ENCODE data around the gene PPM1A.

PPM1A gene

DNA sequence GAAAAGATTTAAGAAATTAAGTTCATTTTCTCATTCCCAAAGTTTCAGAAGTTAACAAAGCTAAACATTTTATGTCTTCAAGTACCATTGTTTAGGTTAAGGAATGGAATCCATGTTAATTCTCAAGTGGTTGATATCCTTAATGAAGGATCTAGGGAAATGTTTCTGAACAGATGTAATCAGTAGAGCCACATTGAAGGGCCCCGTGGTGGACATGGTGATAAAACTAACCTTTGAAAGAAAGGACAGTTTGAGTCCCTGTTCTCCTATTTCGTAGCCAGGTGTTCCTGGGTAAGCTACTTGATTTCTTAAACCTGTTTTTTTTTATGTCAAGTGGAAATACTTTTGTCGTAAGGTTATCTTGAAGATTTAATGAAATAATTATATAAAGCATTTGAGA, 4.6 kb downstream of the PPM1A start:
- ChIA-PET POLR2A (no interaction called here), CTCF (interaction anchor here (0.8 to 3.6 kb wide), 4 partner anchors 13 to 96 kb away, joined by 3 to 18 read pairs (median 4); no protein-coding TSS in a partner anchor)
- TF ChIP-seq, protein P1, sequence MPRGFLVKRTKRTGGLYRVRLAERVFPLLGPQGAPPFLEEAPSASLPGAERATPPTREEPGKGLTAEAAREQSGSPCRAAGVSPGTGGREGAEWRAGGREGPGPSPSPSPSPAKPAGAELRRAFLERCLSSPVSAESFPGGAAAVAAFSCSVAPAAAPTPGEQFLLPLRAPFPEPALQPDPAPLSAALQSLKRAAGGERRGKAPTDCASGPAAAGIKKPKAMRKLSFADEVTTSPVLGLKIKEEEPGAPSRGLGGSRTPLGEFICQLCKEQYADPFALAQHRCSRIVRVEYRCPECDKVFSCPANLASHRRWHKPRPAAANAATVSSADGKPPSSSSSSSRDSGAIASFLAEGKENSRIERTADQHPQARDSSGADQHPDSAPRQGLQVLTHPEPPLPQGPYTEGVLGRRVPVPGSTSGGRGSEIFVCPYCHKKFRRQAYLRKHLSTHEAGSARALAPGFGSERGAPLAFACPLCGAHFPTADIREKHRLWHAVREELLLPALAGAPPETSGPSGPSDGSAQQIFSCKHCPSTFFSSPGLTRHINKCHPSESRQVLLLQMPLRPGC (tag by site-specific recombination; IDR thresholded peaks at IDR 0.05) = no peak
- TF ChIP-seq ZNF707 (tag by site-specific recombination; IDR thresholded peaks at IDR 0.05) (no peak), RBAK (tag by site-specific recombination; IDR thresholded peaks at IDR 0.05) (no peak)
- TF ChIP-seq, protein P2, sequence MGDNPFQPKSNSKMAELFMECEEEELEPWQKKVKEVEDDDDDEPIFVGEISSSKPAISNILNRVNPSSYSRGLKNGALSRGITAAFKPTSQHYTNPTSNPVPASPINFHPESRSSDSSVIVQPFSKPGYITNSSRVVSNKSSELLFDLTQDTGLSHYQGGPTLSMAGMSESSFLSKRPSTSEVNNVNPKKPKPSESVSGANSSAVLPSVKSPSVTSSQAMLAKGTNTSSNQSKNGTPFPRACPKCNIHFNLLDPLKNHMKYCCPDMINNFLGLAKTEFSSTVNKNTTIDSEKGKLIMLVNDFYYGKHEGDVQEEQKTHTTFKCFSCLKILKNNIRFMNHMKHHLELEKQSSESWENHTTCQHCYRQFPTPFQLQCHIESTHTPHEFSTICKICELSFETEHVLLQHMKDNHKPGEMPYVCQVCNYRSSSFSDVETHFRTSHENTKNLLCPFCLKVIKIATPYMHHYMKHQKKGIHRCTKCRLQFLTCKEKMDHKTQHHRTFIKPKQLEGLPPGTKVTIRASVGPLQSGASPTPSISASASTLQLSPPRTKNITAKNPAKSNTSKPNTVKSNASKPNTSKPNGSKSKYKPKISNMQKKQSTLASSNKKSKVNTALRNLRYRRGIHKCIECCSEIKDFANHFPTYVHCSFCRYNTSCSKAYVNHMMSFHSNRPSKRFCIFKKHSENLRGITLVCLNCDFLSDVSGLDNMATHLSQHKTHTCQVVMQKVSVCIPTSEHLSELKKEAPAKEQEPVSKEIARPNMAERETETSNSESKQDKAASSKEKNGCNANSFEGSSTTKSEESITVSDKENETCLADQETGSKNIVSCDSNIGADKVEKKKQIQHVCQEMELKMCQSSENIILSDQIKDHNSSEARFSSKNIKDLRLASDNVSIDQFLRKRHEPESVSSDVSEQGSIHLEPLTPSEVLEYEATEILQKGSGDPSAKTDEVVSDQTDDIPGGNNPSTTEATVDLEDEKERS (tag by site-specific recombination; IDR thresholded peaks at IDR 0.05) = no peak
- Histone ChIP-seq H3K4me1 (ENCODE audit: control insufficient read depth, insufficient read depth, low read length) (peaks cover 28% of the 10 kb centered on the region; the same call in 1 of the 2 replicates), H3K9me3 (ENCODE audit: control insufficient read depth, insufficient read depth, low read depth, low read length) (no peaks in the 10 kb centered on the region), H3K36me3 (ENCODE audit: control insufficient read depth in 2 of 2, insufficient read depth in 1 of 2, low read length in 2 of 2) (no peaks in the 10 kb centered on the region), H3K27ac (ENCODE audit: extremely low read depth, low read depth, low read length) (no peak overlapping the region), H3K4me3 (ENCODE audit: low read depth, low read length) (no peak overlapping the region)

DNA sequence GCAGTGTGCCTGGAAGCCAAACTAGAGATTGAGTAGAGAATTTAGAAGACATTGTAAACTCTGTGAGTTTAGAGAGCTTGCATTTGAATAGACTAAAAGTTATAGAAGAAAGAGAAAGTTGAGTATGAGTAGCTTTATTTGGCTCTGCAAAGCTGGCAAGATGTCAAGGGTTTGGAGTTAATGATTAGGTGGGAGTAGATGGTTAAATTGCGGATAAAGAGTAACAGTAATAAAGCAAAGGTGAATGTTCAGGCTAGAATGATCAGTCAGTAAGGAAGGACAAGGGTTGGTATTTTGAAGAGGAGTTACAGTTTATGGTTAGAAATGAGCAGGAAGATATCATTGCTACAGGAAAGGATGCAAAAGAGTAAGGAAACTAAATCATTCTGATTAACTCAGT, 5.2 kb downstream of the PPM1A start:
- Histone ChIP-seq H3K4me1 (ENCODE audit: control insufficient read depth, insufficient read depth, low read length) (peaks cover 31% of the 10 kb centered on the region), H3K36me3 (ENCODE audit: control insufficient read depth in 2 of 2, insufficient read depth in 1 of 2, low read length in 2 of 2) (no peaks in the 10 kb centered on the region), H3K27ac (ENCODE audit: extremely low read depth, low read depth, low read length) (no peak overlapping the region), H3K4me3 (ENCODE audit: low read depth, low read length) (no peak overlapping the region), H3K9me3 (ENCODE audit: control insufficient read depth, insufficient read depth, low read depth, low read length) (no peaks in the 10 kb centered on the region)
- CTCF ChIA-PET = interaction anchor here (1.2 to 3.6 kb wide), 3 partner anchors 12 to 96 kb away, joined by 3 to 18 read pairs (median 4); no protein-coding TSS in a partner anchor
- POLR2A ChIA-PET = no interaction called here
- TF ChIP-seq, protein P3, sequence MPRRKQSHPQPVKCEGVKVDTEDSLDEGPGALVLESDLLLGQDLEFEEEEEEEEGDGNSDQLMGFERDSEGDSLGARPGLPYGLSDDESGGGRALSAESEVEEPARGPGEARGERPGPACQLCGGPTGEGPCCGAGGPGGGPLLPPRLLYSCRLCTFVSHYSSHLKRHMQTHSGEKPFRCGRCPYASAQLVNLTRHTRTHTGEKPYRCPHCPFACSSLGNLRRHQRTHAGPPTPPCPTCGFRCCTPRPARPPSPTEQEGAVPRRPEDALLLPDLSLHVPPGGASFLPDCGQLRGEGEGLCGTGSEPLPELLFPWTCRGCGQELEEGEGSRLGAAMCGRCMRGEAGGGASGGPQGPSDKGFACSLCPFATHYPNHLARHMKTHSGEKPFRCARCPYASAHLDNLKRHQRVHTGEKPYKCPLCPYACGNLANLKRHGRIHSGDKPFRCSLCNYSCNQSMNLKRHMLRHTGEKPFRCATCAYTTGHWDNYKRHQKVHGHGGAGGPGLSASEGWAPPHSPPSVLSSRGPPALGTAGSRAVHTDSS (tag by site-specific recombination; IDR thresholded peaks at IDR 0.05) = no peak
- TF ChIP-seq, protein P4, sequence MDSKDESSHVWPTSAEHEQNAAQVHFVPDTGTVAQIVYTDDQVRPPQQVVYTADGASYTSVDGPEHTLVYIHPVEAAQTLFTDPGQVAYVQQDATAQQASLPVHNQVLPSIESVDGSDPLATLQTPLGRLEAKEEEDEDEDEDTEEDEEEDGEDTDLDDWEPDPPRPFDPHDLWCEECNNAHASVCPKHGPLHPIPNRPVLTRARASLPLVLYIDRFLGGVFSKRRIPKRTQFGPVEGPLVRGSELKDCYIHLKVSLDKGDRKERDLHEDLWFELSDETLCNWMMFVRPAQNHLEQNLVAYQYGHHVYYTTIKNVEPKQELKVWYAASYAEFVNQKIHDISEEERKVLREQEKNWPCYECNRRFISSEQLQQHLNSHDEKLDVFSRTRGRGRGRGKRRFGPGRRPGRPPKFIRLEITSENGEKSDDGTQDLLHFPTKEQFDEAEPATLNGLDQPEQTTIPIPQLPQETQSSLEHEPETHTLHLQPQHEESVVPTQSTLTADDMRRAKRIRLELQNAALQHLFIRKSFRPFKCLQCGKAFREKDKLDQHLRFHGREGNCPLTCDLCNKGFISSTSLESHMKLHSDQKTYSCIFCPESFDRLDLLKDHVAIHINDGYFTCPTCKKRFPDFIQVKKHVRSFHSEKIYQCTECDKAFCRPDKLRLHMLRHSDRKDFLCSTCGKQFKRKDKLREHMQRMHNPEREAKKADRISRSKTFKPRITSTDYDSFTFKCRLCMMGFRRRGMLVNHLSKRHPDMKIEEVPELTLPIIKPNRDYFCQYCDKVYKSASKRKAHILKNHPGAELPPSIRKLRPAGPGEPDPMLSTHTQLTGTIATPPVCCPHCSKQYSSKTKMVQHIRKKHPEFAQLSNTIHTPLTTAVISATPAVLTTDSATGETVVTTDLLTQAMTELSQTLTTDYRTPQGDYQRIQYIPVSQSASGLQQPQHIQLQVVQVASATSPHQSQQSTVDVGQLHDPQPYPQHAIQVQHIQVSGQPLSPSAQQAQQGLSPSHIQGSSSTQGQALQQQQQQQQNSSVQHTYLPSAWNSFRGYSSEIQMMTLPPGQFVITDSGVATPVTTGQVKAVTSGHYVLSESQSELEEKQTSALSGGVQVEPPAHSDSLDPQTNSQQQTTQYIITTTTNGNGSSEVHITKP (tag by site-specific recombination; IDR thresholded peaks at IDR 0.05) = no peak
- no peak for TF ChIP-seq ZNF248 (tag by site-specific recombination; IDR thresholded peaks at IDR 0.05)
- TF ChIP-seq RBAK (tag by site-specific recombination; IDR thresholded peaks at IDR 0.05) = no peak
- TF ChIP-seq, protein P5, sequence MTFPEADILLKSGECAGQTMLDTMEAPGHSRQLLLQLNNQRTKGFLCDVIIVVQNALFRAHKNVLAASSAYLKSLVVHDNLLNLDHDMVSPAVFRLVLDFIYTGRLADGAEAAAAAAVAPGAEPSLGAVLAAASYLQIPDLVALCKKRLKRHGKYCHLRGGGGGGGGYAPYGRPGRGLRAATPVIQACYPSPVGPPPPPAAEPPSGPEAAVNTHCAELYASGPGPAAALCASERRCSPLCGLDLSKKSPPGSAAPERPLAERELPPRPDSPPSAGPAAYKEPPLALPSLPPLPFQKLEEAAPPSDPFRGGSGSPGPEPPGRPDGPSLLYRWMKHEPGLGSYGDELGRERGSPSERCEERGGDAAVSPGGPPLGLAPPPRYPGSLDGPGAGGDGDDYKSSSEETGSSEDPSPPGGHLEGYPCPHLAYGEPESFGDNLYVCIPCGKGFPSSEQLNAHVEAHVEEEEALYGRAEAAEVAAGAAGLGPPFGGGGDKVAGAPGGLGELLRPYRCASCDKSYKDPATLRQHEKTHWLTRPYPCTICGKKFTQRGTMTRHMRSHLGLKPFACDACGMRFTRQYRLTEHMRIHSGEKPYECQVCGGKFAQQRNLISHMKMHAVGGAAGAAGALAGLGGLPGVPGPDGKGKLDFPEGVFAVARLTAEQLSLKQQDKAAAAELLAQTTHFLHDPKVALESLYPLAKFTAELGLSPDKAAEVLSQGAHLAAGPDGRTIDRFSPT (tag by site-specific recombination; IDR thresholded peaks at IDR 0.05) = no peak
- no peak for TF ChIP-seq ZNF302 (tag by site-specific recombination; IDR thresholded peaks at IDR 0.05; ENCODE audit: low read depth)
- no peak for TF ChIP-seq TRIM28 (IDR thresholded peaks at IDR 0.05; ENCODE audit: borderline replicate concordance, low read length)
- no peak for TF ChIP-seq ZNF544 (tag by site-specific recombination; IDR thresholded peaks at IDR 0.05)
- TF ChIP-seq ZNF223 (tag by site-specific recombination; IDR thresholded peaks at IDR 0.05) = no peak
- TF ChIP-seq SCRT2 (tag by site-specific recombination; IDR thresholded peaks at IDR 0.05) = no peak
- TF ChIP-seq ZBTB20 (tag by site-specific recombination; IDR thresholded peaks at IDR 0.05) = no peak
- TF ChIP-seq, protein P6, sequence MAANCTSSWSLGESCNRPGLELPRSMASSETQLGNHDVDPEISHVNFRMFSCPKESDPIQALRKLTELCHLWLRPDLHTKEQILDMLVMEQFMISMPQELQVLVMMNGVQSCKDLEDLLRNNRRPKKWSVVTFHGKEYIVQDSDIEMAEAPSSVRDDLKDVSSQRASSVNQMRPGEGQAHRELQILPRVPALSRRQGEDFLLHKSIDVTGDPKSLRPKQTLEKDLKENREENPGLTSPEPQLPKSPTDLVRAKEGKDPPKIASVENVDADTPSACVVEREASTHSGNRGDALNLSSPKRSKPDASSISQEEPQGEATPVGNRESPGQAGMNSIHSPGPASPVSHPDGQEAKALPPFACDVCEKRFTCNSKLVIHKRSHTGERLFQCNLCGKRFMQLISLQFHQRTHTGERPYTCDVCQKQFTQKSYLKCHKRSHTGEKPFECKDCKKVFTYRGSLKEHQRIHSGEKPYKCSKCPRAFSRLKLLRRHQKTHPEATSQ (tag by site-specific recombination; IDR thresholded peaks at IDR 0.05) = no peak

Data from HEK293 (cell line).